Endothelial cell of umbilical vein (primary cell): ENCODE data around the gene TRIM17. TPM values are rescaled to one million over a fixed set of nuclear protein-coding genes. Genes with fewer than 3 reads are reported as not detected.

Source experiments
- BruUV-seq: library from RNA; stranded (reverse); fragments of 400-500 nt; replicated peaks from 2 replicates; lab custom pipeline; 2021; lab: Mats Ljungman, UMichigan
- CTCF ChIA-PET: fragments of 300-600, 350-600 bp; sonication (Branson Sonifier 250); formaldehyde crosslinking; loops from one replicate; lab custom pipeline; 2021; ENCODE audit warnings: antibody characterized with exemption, inconsistent platforms; lab: Charles Lee
- POLR2A ChIA-PET: fragments of 300-600, 350-600 bp; sonication (Branson Sonifier 250); formaldehyde crosslinking; loops from one replicate; lab custom pipeline; 2021; ENCODE audit warnings: antibody characterized with exemption, inconsistent platforms; lab: Charles Lee
- DNase-seq: peaks from one replicate; pipeline ENCODE4 v3.0.0-alpha.2; 2011; ENCODE audit warnings: low read depth, low spot score
- FAIRE-seq: peaks from 2 replicates; lab custom pipeline; 2011; peaks lifted over from hg19 to GRCh38; lab: Jason Lieb, UNC
- H2AFZ ChIP-seq: 2 replicates; pipeline ENCODE4 v1.6.0; 2012; ENCODE audit warnings: low read depth, low read length, control low read depth, inconsistent platforms
- H3K27ac ChIP-seq: 2 replicates; pipeline ENCODE4 v1.5.1; 2011; ENCODE audit warnings: low read depth, mild to moderate bottlenecking, control low read depth, low read length, moderate library complexity; ENCODE audit not compliant: insufficient read depth
- H3K27me3 ChIP-seq, 2 experiments: 2 replicates each; pipeline versions ENCODE4 v1.6.0 to v1.6.1; 2011; ENCODE audit warnings: low read length in 2 of 2, mixed read lengths in 1 of 2; ENCODE audit not compliant: control insufficient read depth in 2 of 2, insufficient read depth in 2 of 2
- H3K36me3 ChIP-seq, 2 experiments: 2 replicates in 1 of 2; 3 replicates in 1 of 2; pipeline ENCODE4 v1.5.1; 2011; ENCODE audit warnings: low read length in 2 of 2, mild to moderate bottlenecking in 1 of 2, moderate library complexity in 1 of 2; ENCODE audit not compliant: control insufficient read depth in 2 of 2, insufficient read depth in 2 of 2; ENCODE audit errors: extremely low read depth in 1 of 2
- H3K4me1 ChIP-seq: 3 replicates; pipeline ENCODE4 v1.5.1; 2011; ENCODE audit warnings: mild to moderate bottlenecking, low read length; ENCODE audit not compliant: control insufficient read depth, insufficient read depth; ENCODE audit errors: extremely low read depth
- H3K4me2 ChIP-seq: 2 replicates; pipeline ENCODE4 v1.6.1; 2011; ENCODE audit warnings: low read length, control low read depth, mixed read lengths; ENCODE audit not compliant: insufficient read depth
- H3K4me3 ChIP-seq, 3 experiments: fragments of 200-600 bp in 1 of 3; sonication (generic), shearing (Covaris generic) in 1 of 3; replicated peaks in 1 of 3; 2 replicates each; pipeline ENCODE4 v1.5.1; 2011 to 2016; ENCODE audit warnings: control low read depth in 3 of 3, low read length in 3 of 3, mild to moderate bottlenecking in 2 of 3, inconsistent platforms in 1 of 3, low read depth in 1 of 3, moderate library complexity in 1 of 3; ENCODE audit not compliant: insufficient read depth in 1 of 3
- H3K79me2 ChIP-seq: 2 replicates; pipeline ENCODE4 v1.6.0; 2012; ENCODE audit warnings: low read length, inconsistent platforms; ENCODE audit not compliant: control insufficient read depth, insufficient read depth
- H3K9ac ChIP-seq: replicated peaks from 2 replicates; pipeline ENCODE3; 2011; ENCODE audit warnings: low read length, control low read depth; ENCODE audit not compliant: insufficient read depth; ENCODE audit errors: extremely low read depth
- H3K9me1 ChIP-seq: replicated peaks from 3 replicates; pipeline ENCODE4 v1.6.0; 2011; ENCODE audit warnings: mild to moderate bottlenecking, low read length; ENCODE audit not compliant: control insufficient read depth, insufficient read depth; ENCODE audit errors: extremely low read depth
- H3K9me3 ChIP-seq: replicated peaks from 2 replicates; pipeline ENCODE4 v1.5.1; 2012; ENCODE audit warnings: low read length, inconsistent platforms; ENCODE audit not compliant: control insufficient read depth, insufficient read depth
- H4K20me1 ChIP-seq: replicated peaks from 2 replicates; pipeline ENCODE3; 2011; ENCODE audit warnings: mild to moderate bottlenecking, low read length; ENCODE audit not compliant: control insufficient read depth, insufficient read depth; ENCODE audit errors: extremely low read depth
- CTCF ChIP-seq, 2 donors: IDR thresholded peaks; 1 replicate in 1 of 2; 2 replicates in 1 of 2; pipeline ENCODE4 v1.5.1; 2011; ENCODE audit warnings: low read length in 2 of 2, mild to moderate bottlenecking in 2 of 2, moderate library complexity in 2 of 2, control low read depth in 1 of 2, inconsistent platforms in 1 of 2, low read depth in 1 of 2; ENCODE audit not compliant: insufficient read depth in 1 of 2; ENCODE audit errors: extremely low read depth in 1 of 2
- EZH2 ChIP-seq: IDR thresholded peaks from 2 replicates; pipeline ENCODE4 v1.6.1; 2012; ENCODE audit warnings: borderline replicate concordance, low read depth, mild to moderate bottlenecking, moderate library complexity, low read length, inconsistent platforms; ENCODE audit not compliant: severe bottlenecking
- FOS ChIP-seq: IDR thresholded peaks from 2 replicates; pipeline ENCODE4 v1.6.1; 2011; ENCODE audit warnings: mild to moderate bottlenecking, low read length, moderate library complexity, borderline replicate concordance; ENCODE audit not compliant: insufficient read depth
- GATA2 ChIP-seq: IDR thresholded peaks from 2 replicates; pipeline ENCODE4 v1.7.0; 2011; ENCODE audit warnings: low read depth, mild to moderate bottlenecking, moderate library complexity, mixed read lengths, low read length; ENCODE audit not compliant: insufficient read length, insufficient read depth
- JUN ChIP-seq: IDR thresholded peaks from 2 replicates; pipeline ENCODE4 v1.6.1; 2011; ENCODE audit warnings: borderline replicate concordance, low read depth; ENCODE audit not compliant: insufficient read length, insufficient read depth
- MYC ChIP-seq: IDR thresholded peaks from one replicate; pipeline ENCODE4 v1.6.1; 2011; ENCODE audit warnings: mild to moderate bottlenecking, low read depth, low read length
- POLR2A ChIP-seq: IDR thresholded peaks from 2 replicates; pipeline ENCODE4 v1.6.1; 2012; ENCODE audit warnings: low read depth, mild to moderate bottlenecking, control low read depth, low read length
- POLR2AphosphoS5 ChIP-seq: IDR thresholded peaks from 2 replicates; pipeline ENCODE4 v1.6.1; 2012; ENCODE audit warnings: low read depth, mild to moderate bottlenecking, control low read depth, low read length, moderate library complexity; ENCODE audit not compliant: insufficient read depth
- dilution Hi-C: fragments of 300-500 bp; cut with MboI; formaldehyde crosslinking; loops from one replicate; pipeline ENCODE4 v1.15.0; 2019; ENCODE audit warnings: low sequenced_read_pairs; ENCODE audit not compliant: extremely low pct_ligation_motif_present
- intact Hi-C: fragments of 100-400 bp; cut with micrococcal nuclease; formaldehyde crosslinking; loops from one replicate; pipeline ENCODE4 v1.10.0; 2022
- polyA plus RNA-seq, 4 experiments: library from polyadenylated mRNA; depleted of rRNA in 3 of 4; stranded (reverse) in 3 of 4; unstranded in 1 of 4; fragments of >200 nt; gene quantifications; 2 replicates each; pipeline versions ENCODE4 v1.2.1 to v1.2.3, GENCODE V29; 2011 to 2012; ENCODE audit warnings: missing spikeins in 1 of 4
- total RNA-seq: library from RNA; stranded (reverse); gene quantifications from 2 replicates; pipeline ENCODE4 v1.2.3, GENCODE V29; 2021

Gene TRIM17
- total and polyA plus RNA-seq, 2 donors (not counting 3 experiments of a cell fraction or from before 2014, with no cell fraction given) = not detected

- POLR2A ChIA-PET = no interaction called here
These were observed 6.6 kb downstream of the TRIM17 start for GRCh38 chr1:228410015-228410414.

More at GRCh38 chr1:228410015-228410414, 6.6 kb downstream of the TRIM17 start:
- no peak for TF ChIP-seq POLR2A
- no peak for TF ChIP-seq MYC
- TF ChIP-seq EZH2 = no peak
- TF ChIP-seq FOS = no peak
- no peak for TF ChIP-seq CTCF (IDR thresholded peaks at IDR 0.05; ENCODE audit: extremely low read depth in 1 of 2, insufficient read depth in 1 of 2, low read depth in 1 of 2, low read length in 2 of 2)
- TF ChIP-seq POLR2AphosphoS5 = no peak
- TF ChIP-seq GATA2 = no peak
- TF ChIP-seq JUN = no peak
- Histone ChIP-seq H3K36me3 (no peaks in the 10 kb centered on the region), H2AFZ (no peak overlapping the region), H3K9me3 (no peaks in the 10 kb centered on the region), H3K4me1 (peaks cover 14% of the 10 kb centered on the region), H3K79me2 (peaks cover 21% of the 10 kb centered on the region), H3K27ac (no peak overlapping the region), H3K9ac (no peak overlapping the region), H3K9me1 (no peaks in the 10 kb centered on the region), H3K27me3 (peaks cover 4% of the 10 kb centered on the region in 2 experiments), H3K4me3 (no peak overlapping the region), H4K20me1 (no peaks in the 10 kb centered on the region), H3K4me2 (no peak overlapping the region)
- FAIRE-seq (no peak), DNase-seq (no peak)
- CTCF ChIA-PET = no interaction called here
- BruUV-seq = no TSS peak
- intact Hi-C loops = no loop called here
- dilution Hi-C loops = no loop called here
